AG09309 (cell line): ENCODE results near the gene GEMIN4.

Experiments
- DNase-seq: peaks from one replicate; pipeline ENCODE4 v3.0.0-alpha.2; 2010; ENCODE audit warnings: low read depth
- H3K4me3 ChIP-seq: 2 replicates; pipeline ENCODE4 v1.5.1; 2011; ENCODE audit warnings: mild to moderate bottlenecking, low read depth, low read length, moderate library complexity; ENCODE audit not compliant: control insufficient read depth
- CTCF ChIP-seq: IDR thresholded peaks from 2 replicates; pipeline ENCODE4 v1.5.1; 2011; ENCODE audit warnings: mild to moderate bottlenecking, low read depth, low read length, inconsistent platforms; ENCODE audit not compliant: insufficient read depth, control insufficient read depth; ENCODE audit errors: missing control alignments

GEMIN4 gene

GRCh38 chr17:746181-746580 lies 5.9 kb downstream of the GEMIN4 start:
- H3K4me3 ChIP-seq: no peak overlapping the region
- no peak for DNase-seq
- TF ChIP-seq CTCF: no peak

- H3K4me3 ChIP-seq: no peak overlapping the region
- no peak for TF ChIP-seq CTCF
- DNase-seq: no peak
Measured at GRCh38 chr17:745406-745805, 6.7 kb downstream of the GEMIN4 start.

- H3K4me3 ChIP-seq: no peak overlapping the region
- no peak for DNase-seq
- TF ChIP-seq CTCF: no peak
Measured at GRCh38 chr17:744937-745336, 7.1 kb downstream of the GEMIN4 start.

GRCh38 chr17:743139-743538 lies 8.9 kb downstream of the GEMIN4 start:
- no peak for TF ChIP-seq CTCF
- H3K4me3 ChIP-seq: no peak overlapping the region
- no peak for DNase-seq

GRCh38 chr17:742147-742793 lies 9.8 kb downstream of the GEMIN4 start:
- TF ChIP-seq CTCF: no peak
- DNase-seq: no peak

GRCh38 chr17:740240-741017 lies 11.6 kb downstream of the GEMIN4 start:
- TF ChIP-seq CTCF: no peak
- no peak overlapping the region for H3K4me3 ChIP-seq
- no peak for DNase-seq

More at GRCh38 chr17:742147-742793, 9.8 kb downstream of the GEMIN4 start:
- H3K4me3 ChIP-seq: no peak overlapping the region
